K562 (cell line): ENCODE data around the gene CLDN2. TPM values are rescaled to one million over a fixed set of nuclear protein-coding genes. Genes with fewer than 3 reads are reported as not detected.

Experiments used
- ATAC-seq: fragments of 200-7000 bp; cut with Tn5 transposase; 3 replicates; pipeline ENCODE4 v1.9.1; 2020; ENCODE audit warnings: moderate library complexity
- BruUV-seq: library from RNA; stranded (reverse); fragments of 400-500 nt; replicated peaks from 2 replicates; lab custom pipeline; 2021; lab: Mats Ljungman, UMichigan
- CTCF ChIA-PET: fragments of 300-600 bp; formaldehyde crosslinking; extraction: SDS; loops from one replicate; lab custom pipeline; 2021; ENCODE audit warnings: low intra/inter-chr PET ratio; lab: Yijun Ruan, JAX
- POLR2A ChIA-PET: fragments of 300-600, 350-650 bp; sonication (Branson Sonifier 250); formaldehyde crosslinking; extraction: SDS; loops from one replicate; lab custom pipeline; 2021; ENCODE audit warnings: antibody characterized with exemption, inconsistent platforms; lab: Yijun Ruan, JAX
- DNase-seq, 4 experiments: peaks; one replicate each; pipeline versions ENCODE4 v3.0.0 to v3.0.0-alpha.2; 2011 to 2018; ENCODE audit warnings: low spot score in 3 of 4, mixed read lengths in 3 of 4; ENCODE audit errors: extremely low read depth in 1 of 4
- FAIRE-seq: peaks from 2 replicates; lab custom pipeline; 2011; peaks lifted over from hg19 to GRCh38; lab: Jason Lieb, UNC
- H2AFZ ChIP-seq: 2 replicates; pipeline ENCODE4 v1.6.0; 2011; ENCODE audit warnings: low read depth, low read length, control low read depth, inconsistent platforms
- H3K27ac ChIP-seq: fragments of 200-600 bp; 3 replicates; pipeline ENCODE4 v1.8.0; 2011; ENCODE audit warnings: low read depth, mild to moderate bottlenecking, control low read depth, inconsistent platforms, low read length, moderate library complexity, mixed read lengths; ENCODE audit errors: extremely low read depth
- H3K27me3 ChIP-seq, 2 experiments: fragments of 300-600 bp in 1 of 2; 2 replicates in 1 of 2; 3 replicates in 1 of 2; pipeline versions ENCODE4 v1.6.0 to v1.8.0; 2011; ENCODE audit warnings: inconsistent platforms in 2 of 2, low read length in 2 of 2, mild to moderate bottlenecking in 1 of 2, mixed read lengths in 1 of 2, moderate library complexity in 1 of 2; ENCODE audit not compliant: control insufficient read depth in 2 of 2, insufficient read depth in 2 of 2
- H3K36me3 ChIP-seq: fragments of 300-600 bp; 3 replicates; pipeline ENCODE4 v1.8.0; 2011; ENCODE audit warnings: mild to moderate bottlenecking, low read length, inconsistent platforms; ENCODE audit not compliant: control insufficient read depth, insufficient read depth
- H3K4me1 ChIP-seq, 2 experiments: fragments of 200-600 bp in 1 of 2; replicated peaks in 1 of 2; 2 replicates in 1 of 2; 3 replicates in 1 of 2; pipeline versions ENCODE4 v1.5.1 to v1.8.0; 2011; ENCODE audit warnings: inconsistent platforms in 2 of 2, low read length in 2 of 2, mild to moderate bottlenecking in 1 of 2, mixed read lengths in 1 of 2, moderate library complexity in 1 of 2; ENCODE audit not compliant: control insufficient read depth in 2 of 2, insufficient read depth in 2 of 2
- H3K4me2 ChIP-seq: 2 replicates; pipeline ENCODE4 v1.6.1; 2011; ENCODE audit warnings: low read length, control low read depth, inconsistent platforms, mixed read lengths; ENCODE audit not compliant: insufficient read depth
- H3K4me3 ChIP-seq: fragments of 200-600 bp; sonication (generic), shearing (Covaris generic); 2 replicates; pipeline ENCODE4 v1.5.1; 2016; ENCODE audit warnings: control low read depth, inconsistent platforms
- H3K79me2 ChIP-seq: fragments of 200-600 bp; 3 replicates; pipeline ENCODE4 v1.8.0; 2011; ENCODE audit warnings: low read length, inconsistent platforms; ENCODE audit not compliant: control insufficient read depth, insufficient read depth
- H3K9ac ChIP-seq, 2 experiments: 2 replicates each; pipeline versions ENCODE4 v1.6.0 to v1.6.1; 2011; ENCODE audit warnings: low read depth in 2 of 2, low read length in 2 of 2, control low read depth in 1 of 2, inconsistent platforms in 1 of 2, mild to moderate bottlenecking in 1 of 2, mixed read lengths in 1 of 2; ENCODE audit not compliant: insufficient read depth in 1 of 2
- H3K9me1 ChIP-seq: one replicate; pipeline ENCODE4 v1.6.0; 2011; ENCODE audit warnings: inconsistent platforms, mild to moderate bottlenecking, low read length, moderate library complexity; ENCODE audit not compliant: control insufficient read depth, insufficient read depth
- H3K9me3 ChIP-seq: replicated peaks from 2 replicates; pipeline ENCODE4 v1.5.1; 2011; ENCODE audit warnings: low read depth, low read length, inconsistent platforms; ENCODE audit not compliant: control insufficient read depth, insufficient read depth
- H4K20me1 ChIP-seq: replicated peaks from 2 replicates; pipeline ENCODE4 v1.6.1; 2011; ENCODE audit warnings: low read length, inconsistent platforms, mixed read lengths; ENCODE audit not compliant: control insufficient read depth, insufficient read depth
- ESRRB ChIP-seq: fragments of 250-450 bp; sonication (Bioruptor Pico); IDR thresholded peaks from 2 replicates; pipeline ENCODE4 v1.5.0; 2020; ENCODE audit warnings: mild to moderate bottlenecking, moderate library complexity, borderline replicate concordance
- GTF2E2 ChIP-seq: fragments of 200-800 bp; sonication (Bioruptor generic); IDR thresholded peaks from 2 replicates; pipeline ENCODE4 v1.6.1; 2016; ENCODE audit warnings: missing genetic modification characterization, missing compliant biosample characterization
- HNRNPH1 ChIP-seq: fragments of 200-400 bp; formaldehyde crosslinking; optimal IDR thresholded peaks from 2 replicates; pipeline ENCODE3; 2017; ENCODE audit warnings: low read depth, mild to moderate bottlenecking, low read length, moderate library complexity
- TRIM24 ChIP-seq, 2 experiments: fragments of 450-650 bp; IDR thresholded peaks; 2 replicates each; pipeline ENCODE4 v1.6.1; 2016
- ZFX ChIP-seq: sonication (generic); formaldehyde crosslinking; IDR thresholded peaks from 2 replicates; pipeline ENCODE4 v1.8.0; 2022; ENCODE audit warnings: mild to moderate bottlenecking, missing genetic modification reagents, moderate library complexity
- ZNF561 ChIP-seq: fragments of 450-650 bp; formaldehyde crosslinking; conservative IDR thresholded peaks from 2 replicates; pipeline ENCODE4 v1.4.0; 2020; ENCODE audit warnings: mild to moderate bottlenecking, moderate library complexity
- WGBS: fragments of 100-300 bp; shearing (Covaris generic); methylation state at CpG from one replicate; pipeline ENCODE4 v1.1.6; 2016; ENCODE audit warnings: low coverage, mixed read lengths; ENCODE audit not compliant: insufficient coverage; ENCODE audit errors: missing lambda C conversion rate; 5-methylcytosine and 5-hydroxymethylcytosine counted together
- in situ Hi-C: fragments of 300-500 bp; cut with MboI; formaldehyde crosslinking; loops from 4 replicates; pipeline ENCODE4 v1.15.0; 2018; ENCODE audit warnings: inconsistent platforms, mixed read lengths
- intact Hi-C: fragments of 100-400 bp; cut with micrococcal nuclease; formaldehyde crosslinking; loops from 2 replicates; pipeline ENCODE4 v1.14.2; 2022
- polyA plus RNA-seq, 8 experiments: library from polyadenylated mRNA; depleted of rRNA in 4 of 8; stranded (reverse) in 5 of 8; unstranded in 3 of 8; fragments of >200 nt; fragmentation: Nextera tagmentation in 2 of 8; fragmentation: Illumina TruSeq in 1 of 8; extraction: Ambion mirVana in 2 of 8; extraction: Trizol in 1 of 8; gene quantifications; 2 replicates each; pipeline versions ENCODE4 v1.2.1 to v1.2.3, GENCODE V29; 2011 to 2014; ENCODE audit warnings: inconsistent platforms in 1 of 8, missing spikeins in 1 of 8
- total RNA-seq, 7 experiments: library from RNA; depleted of rRNA in 6 of 7; stranded (reverse); fragments of >200 nt in 6 of 7; fragmentation: Illumina TruSeq in 2 of 7; extraction: Trizol in 2 of 7; gene quantifications; 2 replicates each; pipeline versions ENCODE4 v1.2.1 to v1.2.3, GENCODE V29; 2011 to 2021; ENCODE audit warnings: low replicate concordance in 1 of 7
- TF ChIP-seq, protein P1 (sequence below): fragments of 450-650 bp; IDR thresholded peaks from 2 replicates; pipeline ENCODE4 v1.6.1; 2016; ENCODE audit warnings: mild to moderate bottlenecking
- TF ChIP-seq, protein P2 (sequence below): fragments of 450-650 bp; IDR thresholded peaks from 2 replicates; pipeline ENCODE4 v1.6.1; 2016; ENCODE audit warnings: mild to moderate bottlenecking, moderate library complexity

Gene CLDN2
- total and polyA plus RNA-seq, 9 of the 15 experiments (the other 6 are each of a cell fraction or from before 2014, with no cell fraction given), result not detected

DNA sequence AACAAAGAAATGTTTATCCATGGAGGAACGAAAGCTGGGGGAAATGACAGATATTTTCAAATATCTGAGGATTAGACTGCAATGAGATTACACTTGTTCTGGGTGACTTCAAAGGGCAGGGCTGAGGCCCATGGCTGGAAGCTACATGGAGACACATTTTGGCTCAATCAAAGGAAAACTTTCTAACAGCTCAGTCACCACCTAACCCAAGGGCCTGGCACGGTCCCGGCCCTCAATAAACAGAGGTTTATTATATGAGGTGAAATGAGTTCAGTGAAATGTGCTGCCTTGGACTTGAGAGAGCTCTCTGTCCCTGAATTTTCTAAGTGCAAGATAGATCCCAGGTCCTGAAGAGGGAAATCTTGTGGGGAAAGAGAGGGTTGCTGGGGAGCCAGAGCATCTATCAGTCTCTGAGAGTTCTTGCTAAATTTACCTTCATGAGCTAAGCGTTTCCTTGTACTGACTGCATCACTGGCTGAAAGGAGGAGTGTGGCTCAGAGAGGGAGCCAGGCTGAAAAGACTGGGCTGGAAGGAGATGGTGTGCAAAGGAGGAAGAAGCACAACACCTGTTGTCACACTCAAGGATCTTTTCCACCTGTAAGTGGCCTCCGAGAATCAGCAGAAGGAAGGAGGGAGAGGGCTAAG, 15.0 kb upstream of the CLDN2 start:
- H3K9ac ChIP-seq, result no peak overlapping the region
- intact Hi-C loops (no loop called here), in situ Hi-C loops (no loop called here)
- H3K9me3 ChIP-seq, result no peaks in the 10 kb centered on the region
- DNase-seq (no peak), ATAC-seq (no peak), FAIRE-seq (no peak)
- H3K4me1 ChIP-seq, result no peaks in the 10 kb centered on the region
- no peak overlapping the region for H3K4me3 ChIP-seq
- no peaks in the 10 kb centered on the region for H4K20me1 ChIP-seq
- H3K9me1 ChIP-seq, result no peaks in the 10 kb centered on the region
- H3K27ac ChIP-seq, result no peak overlapping the region
- no peak overlapping the region for H2AFZ ChIP-seq
- H3K4me2 ChIP-seq, result no peak overlapping the region
- POLR2A ChIA-PET, result interaction anchor here (0.6 kb wide), 1 partner anchor 13 kb away, joined by 3 read pairs; no protein-coding TSS in a partner anchor
- WGBS, result 4% methylated on average over 5 of the region's 5 CpGs
- no peaks in the 10 kb centered on the region; a peak in 1 of 5 replicates for H3K27me3 ChIP-seq
- BruUV-seq, result no TSS peak
- CTCF ChIA-PET, result no interaction called here
- no peaks in the 10 kb centered on the region for H3K79me2 ChIP-seq
- no peaks in the 10 kb centered on the region for H3K36me3 ChIP-seq
- TF ChIP-seq ZNF561 (no peak), HNRNPH1 (no peak), GTF2E2 (tag) (no peak), ZFX (CRISPR knock-in tag) (no peak), ESRRB (CRISPR knock-in tag) (no peak), TRIM24 (IDR thresholded peaks at IDR 0.05) (no peak)
- TF ChIP-seq, protein P1, sequence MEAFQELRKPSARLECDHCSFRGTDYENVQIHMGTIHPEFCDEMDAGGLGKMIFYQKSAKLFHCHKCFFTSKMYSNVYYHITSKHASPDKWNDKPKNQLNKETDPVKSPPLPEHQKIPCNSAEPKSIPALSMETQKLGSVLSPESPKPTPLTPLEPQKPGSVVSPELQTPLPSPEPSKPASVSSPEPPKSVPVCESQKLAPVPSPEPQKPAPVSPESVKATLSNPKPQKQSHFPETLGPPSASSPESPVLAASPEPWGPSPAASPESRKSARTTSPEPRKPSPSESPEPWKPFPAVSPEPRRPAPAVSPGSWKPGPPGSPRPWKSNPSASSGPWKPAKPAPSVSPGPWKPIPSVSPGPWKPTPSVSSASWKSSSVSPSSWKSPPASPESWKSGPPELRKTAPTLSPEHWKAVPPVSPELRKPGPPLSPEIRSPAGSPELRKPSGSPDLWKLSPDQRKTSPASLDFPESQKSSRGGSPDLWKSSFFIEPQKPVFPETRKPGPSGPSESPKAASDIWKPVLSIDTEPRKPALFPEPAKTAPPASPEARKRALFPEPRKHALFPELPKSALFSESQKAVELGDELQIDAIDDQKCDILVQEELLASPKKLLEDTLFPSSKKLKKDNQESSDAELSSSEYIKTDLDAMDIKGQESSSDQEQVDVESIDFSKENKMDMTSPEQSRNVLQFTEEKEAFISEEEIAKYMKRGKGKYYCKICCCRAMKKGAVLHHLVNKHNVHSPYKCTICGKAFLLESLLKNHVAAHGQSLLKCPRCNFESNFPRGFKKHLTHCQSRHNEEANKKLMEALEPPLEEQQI, result no peak
- TF ChIP-seq, protein P2, sequence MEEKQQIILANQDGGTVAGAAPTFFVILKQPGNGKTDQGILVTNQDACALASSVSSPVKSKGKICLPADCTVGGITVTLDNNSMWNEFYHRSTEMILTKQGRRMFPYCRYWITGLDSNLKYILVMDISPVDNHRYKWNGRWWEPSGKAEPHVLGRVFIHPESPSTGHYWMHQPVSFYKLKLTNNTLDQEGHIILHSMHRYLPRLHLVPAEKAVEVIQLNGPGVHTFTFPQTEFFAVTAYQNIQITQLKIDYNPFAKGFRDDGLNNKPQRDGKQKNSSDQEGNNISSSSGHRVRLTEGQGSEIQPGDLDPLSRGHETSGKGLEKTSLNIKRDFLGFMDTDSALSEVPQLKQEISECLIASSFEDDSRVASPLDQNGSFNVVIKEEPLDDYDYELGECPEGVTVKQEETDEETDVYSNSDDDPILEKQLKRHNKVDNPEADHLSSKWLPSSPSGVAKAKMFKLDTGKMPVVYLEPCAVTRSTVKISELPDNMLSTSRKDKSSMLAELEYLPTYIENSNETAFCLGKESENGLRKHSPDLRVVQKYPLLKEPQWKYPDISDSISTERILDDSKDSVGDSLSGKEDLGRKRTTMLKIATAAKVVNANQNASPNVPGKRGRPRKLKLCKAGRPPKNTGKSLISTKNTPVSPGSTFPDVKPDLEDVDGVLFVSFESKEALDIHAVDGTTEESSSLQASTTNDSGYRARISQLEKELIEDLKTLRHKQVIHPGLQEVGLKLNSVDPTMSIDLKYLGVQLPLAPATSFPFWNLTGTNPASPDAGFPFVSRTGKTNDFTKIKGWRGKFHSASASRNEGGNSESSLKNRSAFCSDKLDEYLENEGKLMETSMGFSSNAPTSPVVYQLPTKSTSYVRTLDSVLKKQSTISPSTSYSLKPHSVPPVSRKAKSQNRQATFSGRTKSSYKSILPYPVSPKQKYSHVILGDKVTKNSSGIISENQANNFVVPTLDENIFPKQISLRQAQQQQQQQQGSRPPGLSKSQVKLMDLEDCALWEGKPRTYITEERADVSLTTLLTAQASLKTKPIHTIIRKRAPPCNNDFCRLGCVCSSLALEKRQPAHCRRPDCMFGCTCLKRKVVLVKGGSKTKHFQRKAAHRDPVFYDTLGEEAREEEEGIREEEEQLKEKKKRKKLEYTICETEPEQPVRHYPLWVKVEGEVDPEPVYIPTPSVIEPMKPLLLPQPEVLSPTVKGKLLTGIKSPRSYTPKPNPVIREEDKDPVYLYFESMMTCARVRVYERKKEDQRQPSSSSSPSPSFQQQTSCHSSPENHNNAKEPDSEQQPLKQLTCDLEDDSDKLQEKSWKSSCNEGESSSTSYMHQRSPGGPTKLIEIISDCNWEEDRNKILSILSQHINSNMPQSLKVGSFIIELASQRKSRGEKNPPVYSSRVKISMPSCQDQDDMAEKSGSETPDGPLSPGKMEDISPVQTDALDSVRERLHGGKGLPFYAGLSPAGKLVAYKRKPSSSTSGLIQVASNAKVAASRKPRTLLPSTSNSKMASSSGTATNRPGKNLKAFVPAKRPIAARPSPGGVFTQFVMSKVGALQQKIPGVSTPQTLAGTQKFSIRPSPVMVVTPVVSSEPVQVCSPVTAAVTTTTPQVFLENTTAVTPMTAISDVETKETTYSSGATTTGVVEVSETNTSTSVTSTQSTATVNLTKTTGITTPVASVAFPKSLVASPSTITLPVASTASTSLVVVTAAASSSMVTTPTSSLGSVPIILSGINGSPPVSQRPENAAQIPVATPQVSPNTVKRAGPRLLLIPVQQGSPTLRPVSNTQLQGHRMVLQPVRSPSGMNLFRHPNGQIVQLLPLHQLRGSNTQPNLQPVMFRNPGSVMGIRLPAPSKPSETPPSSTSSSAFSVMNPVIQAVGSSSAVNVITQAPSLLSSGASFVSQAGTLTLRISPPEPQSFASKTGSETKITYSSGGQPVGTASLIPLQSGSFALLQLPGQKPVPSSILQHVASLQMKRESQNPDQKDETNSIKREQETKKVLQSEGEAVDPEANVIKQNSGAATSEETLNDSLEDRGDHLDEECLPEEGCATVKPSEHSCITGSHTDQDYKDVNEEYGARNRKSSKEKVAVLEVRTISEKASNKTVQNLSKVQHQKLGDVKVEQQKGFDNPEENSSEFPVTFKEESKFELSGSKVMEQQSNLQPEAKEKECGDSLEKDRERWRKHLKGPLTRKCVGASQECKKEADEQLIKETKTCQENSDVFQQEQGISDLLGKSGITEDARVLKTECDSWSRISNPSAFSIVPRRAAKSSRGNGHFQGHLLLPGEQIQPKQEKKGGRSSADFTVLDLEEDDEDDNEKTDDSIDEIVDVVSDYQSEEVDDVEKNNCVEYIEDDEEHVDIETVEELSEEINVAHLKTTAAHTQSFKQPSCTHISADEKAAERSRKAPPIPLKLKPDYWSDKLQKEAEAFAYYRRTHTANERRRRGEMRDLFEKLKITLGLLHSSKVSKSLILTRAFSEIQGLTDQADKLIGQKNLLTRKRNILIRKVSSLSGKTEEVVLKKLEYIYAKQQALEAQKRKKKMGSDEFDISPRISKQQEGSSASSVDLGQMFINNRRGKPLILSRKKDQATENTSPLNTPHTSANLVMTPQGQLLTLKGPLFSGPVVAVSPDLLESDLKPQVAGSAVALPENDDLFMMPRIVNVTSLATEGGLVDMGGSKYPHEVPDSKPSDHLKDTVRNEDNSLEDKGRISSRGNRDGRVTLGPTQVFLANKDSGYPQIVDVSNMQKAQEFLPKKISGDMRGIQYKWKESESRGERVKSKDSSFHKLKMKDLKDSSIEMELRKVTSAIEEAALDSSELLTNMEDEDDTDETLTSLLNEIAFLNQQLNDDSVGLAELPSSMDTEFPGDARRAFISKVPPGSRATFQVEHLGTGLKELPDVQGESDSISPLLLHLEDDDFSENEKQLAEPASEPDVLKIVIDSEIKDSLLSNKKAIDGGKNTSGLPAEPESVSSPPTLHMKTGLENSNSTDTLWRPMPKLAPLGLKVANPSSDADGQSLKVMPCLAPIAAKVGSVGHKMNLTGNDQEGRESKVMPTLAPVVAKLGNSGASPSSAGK, result no peak
